ENCODE results near the gene ZNF333. TPM values are rescaled to one million over a fixed set of nuclear protein-coding genes. Genes with fewer than 3 reads are reported as not detected.

The ZNF333 gene
- total RNA-seq, 1 experiment from 2014 or later: 19.2 TPM

- Histone ChIP-seq H3K4me3 (ENCODE audit: low read depth, low read length, poor library complexity, severe bottlenecking) (no peak within 1 kb of the TSS), H3K27me3 (replicated peaks; ENCODE audit: insufficient read depth, low read depth, low read length, poor library complexity) (peaks cover 50% of the 10 kb centered on the region), H3K36me3 (ENCODE audit: insufficient read depth, low read length, poor library complexity, severe bottlenecking) (no peaks in the 10 kb centered on the region), H3K4me1 (ENCODE audit: insufficient read depth, low read length, poor library complexity, severe bottlenecking) (no peaks in the 10 kb centered on the region), H3K9me3 (ENCODE audit: low read depth, low read length, poor library complexity, severe bottlenecking) (peaks cover 2% of the 10 kb centered on the region), H3K27ac (ENCODE audit: low read depth, low read length, poor library complexity, severe bottlenecking) (no peak within 1 kb of the TSS)
- no peak for DNase-seq (ENCODE audit: low spot score)
- TF ChIP-seq, protein P1, sequence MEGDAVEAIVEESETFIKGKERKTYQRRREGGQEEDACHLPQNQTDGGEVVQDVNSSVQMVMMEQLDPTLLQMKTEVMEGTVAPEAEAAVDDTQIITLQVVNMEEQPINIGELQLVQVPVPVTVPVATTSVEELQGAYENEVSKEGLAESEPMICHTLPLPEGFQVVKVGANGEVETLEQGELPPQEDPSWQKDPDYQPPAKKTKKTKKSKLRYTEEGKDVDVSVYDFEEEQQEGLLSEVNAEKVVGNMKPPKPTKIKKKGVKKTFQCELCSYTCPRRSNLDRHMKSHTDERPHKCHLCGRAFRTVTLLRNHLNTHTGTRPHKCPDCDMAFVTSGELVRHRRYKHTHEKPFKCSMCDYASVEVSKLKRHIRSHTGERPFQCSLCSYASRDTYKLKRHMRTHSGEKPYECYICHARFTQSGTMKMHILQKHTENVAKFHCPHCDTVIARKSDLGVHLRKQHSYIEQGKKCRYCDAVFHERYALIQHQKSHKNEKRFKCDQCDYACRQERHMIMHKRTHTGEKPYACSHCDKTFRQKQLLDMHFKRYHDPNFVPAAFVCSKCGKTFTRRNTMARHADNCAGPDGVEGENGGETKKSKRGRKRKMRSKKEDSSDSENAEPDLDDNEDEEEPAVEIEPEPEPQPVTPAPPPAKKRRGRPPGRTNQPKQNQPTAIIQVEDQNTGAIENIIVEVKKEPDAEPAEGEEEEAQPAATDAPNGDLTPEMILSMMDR (conservative IDR thresholded peaks at IDR 0.05; ENCODE audit: low read depth, low read length): no peak
- no peak for TF ChIP-seq EZH2 (IDR thresholded peaks at IDR 0.05; ENCODE audit: borderline replicate concordance, low read depth, low read length, poor library complexity, severe bottlenecking)
- POLR2A ChIA-PET (ENCODE audit: low non-redundant PET): no interaction called here
- CTCF ChIA-PET: no interaction called here
- intact Hi-C loops (cut with micrococcal nuclease; ENCODE audit: unreplicated experiment): no loop called here
- no TSS peak for BruUV-seq (replicated peaks)
Measured at GRCh38 chr19:14674764-14675163, 15.1 kb upstream of the ZNF333 start, which contains the start of gene ADGRE3. Gene ADGRE3, minus strand, starts transcription at chr19:14674844. Its CDS starts 74 bp downstream, at chr19:14674770.

DNA sequence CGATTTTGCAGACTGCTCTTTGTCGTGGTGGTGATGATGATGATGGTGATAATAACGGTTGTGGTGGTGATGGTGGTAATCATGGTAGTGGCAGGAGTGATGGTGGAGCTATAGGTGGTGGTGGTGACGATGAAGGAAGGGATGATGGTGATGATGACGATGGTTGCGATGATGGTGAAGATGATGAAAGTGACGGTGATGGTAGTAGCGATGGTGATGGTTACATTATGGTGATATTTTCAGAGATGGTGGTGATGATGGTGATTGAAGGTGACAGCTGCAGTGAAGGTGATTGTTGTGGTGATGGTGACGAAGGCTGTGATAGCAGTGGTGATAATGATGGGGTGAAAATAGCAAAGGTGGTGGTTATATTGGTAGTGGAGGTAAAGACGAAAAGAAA, 13.1 kb upstream of the ZNF333 start:
- no TSS peak for BruUV-seq (replicated peaks)
- no peak overlapping the region for H3K4me3 ChIP-seq (ENCODE audit: low read depth, low read length, poor library complexity, severe bottlenecking)
- H3K36me3 ChIP-seq (ENCODE audit: insufficient read depth, low read length, poor library complexity, severe bottlenecking): no peaks in the 10 kb centered on the region
- H3K27me3 ChIP-seq (replicated peaks; ENCODE audit: insufficient read depth, low read depth, low read length, poor library complexity): peaks cover 34% of the 10 kb centered on the region
- no peaks in the 10 kb centered on the region for H3K9me3 ChIP-seq (ENCODE audit: low read depth, low read length, poor library complexity, severe bottlenecking)
- no peak overlapping the region for H3K27ac ChIP-seq (ENCODE audit: low read depth, low read length, poor library complexity, severe bottlenecking)
- ChIA-PET CTCF (no interaction called here), POLR2A (ENCODE audit: low non-redundant PET) (no interaction called here)
- H3K4me1 ChIP-seq (ENCODE audit: insufficient read depth, low read length, poor library complexity, severe bottlenecking): no peaks in the 10 kb centered on the region
- intact Hi-C loops (cut with micrococcal nuclease; ENCODE audit: unreplicated experiment): no loop called here
- DNase-seq (ENCODE audit: low spot score): no peak
- TF ChIP-seq, protein P1 (conservative IDR thresholded peaks at IDR 0.05; ENCODE audit: low read depth, low read length): no peak
- TF ChIP-seq EZH2 (IDR thresholded peaks at IDR 0.05; ENCODE audit: borderline replicate concordance, low read depth, low read length, poor library complexity, severe bottlenecking): no peak

GRCh38 chr19:14677464-14677863, 12.4 kb upstream of the ZNF333 start:
- Histone ChIP-seq H3K9me3 (ENCODE audit: low read depth, low read length, poor library complexity, severe bottlenecking) (no peaks in the 10 kb centered on the region), H3K27ac (ENCODE audit: low read depth, low read length, poor library complexity, severe bottlenecking) (no peak overlapping the region), H3K36me3 (ENCODE audit: insufficient read depth, low read length, poor library complexity, severe bottlenecking) (no peaks in the 10 kb centered on the region), H3K27me3 (replicated peaks; ENCODE audit: insufficient read depth, low read depth, low read length, poor library complexity) (peaks cover 27% of the 10 kb centered on the region), H3K4me1 (ENCODE audit: insufficient read depth, low read length, poor library complexity, severe bottlenecking) (no peaks in the 10 kb centered on the region), H3K4me3 (ENCODE audit: low read depth, low read length, poor library complexity, severe bottlenecking) (no peak overlapping the region)
- BruUV-seq (replicated peaks): no TSS peak
- no peak for TF ChIP-seq EZH2 (IDR thresholded peaks at IDR 0.05; ENCODE audit: borderline replicate concordance, low read depth, low read length, poor library complexity, severe bottlenecking)
- TF ChIP-seq, protein P1 (conservative IDR thresholded peaks at IDR 0.05; ENCODE audit: low read depth, low read length): no peak
- intact Hi-C loops (cut with micrococcal nuclease; ENCODE audit: unreplicated experiment): no loop called here
- ChIA-PET CTCF (interaction anchor here (0.6 kb wide), 1 partner anchor 319 kb away, joined by 6 read pairs; no protein-coding TSS in a partner anchor), POLR2A (ENCODE audit: low non-redundant PET) (no interaction called here)
- no peak for DNase-seq (ENCODE audit: low spot score)
